ENCODE results near the gene ESRP2.

The ESRP2 gene

DNA sequence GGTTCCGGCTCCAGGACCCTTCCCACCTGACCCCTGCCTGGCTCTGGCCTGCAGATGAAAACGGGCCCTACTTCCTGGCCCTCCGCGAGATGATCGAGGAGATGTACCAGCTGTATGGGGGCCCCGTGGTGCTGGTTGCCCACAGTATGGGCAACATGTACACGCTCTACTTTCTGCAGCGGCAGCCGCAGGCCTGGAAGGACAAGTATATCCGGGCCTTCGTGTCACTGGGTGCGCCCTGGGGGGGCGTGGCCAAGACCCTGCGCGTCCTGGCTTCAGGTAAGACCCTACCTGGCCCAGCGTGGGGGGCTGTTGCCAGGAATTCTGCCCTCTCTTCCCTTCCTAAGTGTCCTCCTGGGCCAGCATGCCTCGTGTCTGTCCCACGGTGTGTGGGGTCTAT is 19.8 kb upstream of the ESRP2 start:
- TF ChIP-seq TAF1 (IDR thresholded peaks at IDR 0.05; ENCODE audit: borderline replicate concordance, insufficient read depth, low read length) (no peak), FOXP2 (optimal IDR thresholded peaks at IDR 0.05; ENCODE audit: borderline replicate concordance, extremely low read depth, extremely low read length, insufficient read depth) (no peak), SIN3A (IDR thresholded peaks at IDR 0.05; ENCODE audit: borderline replicate concordance, insufficient read depth, low read length) (no peak), POLR2AphosphoS5 (IDR thresholded peaks at IDR 0.05; ENCODE audit: low read depth, low read length) (no peak)
- TF ChIP-seq, protein P1, sequence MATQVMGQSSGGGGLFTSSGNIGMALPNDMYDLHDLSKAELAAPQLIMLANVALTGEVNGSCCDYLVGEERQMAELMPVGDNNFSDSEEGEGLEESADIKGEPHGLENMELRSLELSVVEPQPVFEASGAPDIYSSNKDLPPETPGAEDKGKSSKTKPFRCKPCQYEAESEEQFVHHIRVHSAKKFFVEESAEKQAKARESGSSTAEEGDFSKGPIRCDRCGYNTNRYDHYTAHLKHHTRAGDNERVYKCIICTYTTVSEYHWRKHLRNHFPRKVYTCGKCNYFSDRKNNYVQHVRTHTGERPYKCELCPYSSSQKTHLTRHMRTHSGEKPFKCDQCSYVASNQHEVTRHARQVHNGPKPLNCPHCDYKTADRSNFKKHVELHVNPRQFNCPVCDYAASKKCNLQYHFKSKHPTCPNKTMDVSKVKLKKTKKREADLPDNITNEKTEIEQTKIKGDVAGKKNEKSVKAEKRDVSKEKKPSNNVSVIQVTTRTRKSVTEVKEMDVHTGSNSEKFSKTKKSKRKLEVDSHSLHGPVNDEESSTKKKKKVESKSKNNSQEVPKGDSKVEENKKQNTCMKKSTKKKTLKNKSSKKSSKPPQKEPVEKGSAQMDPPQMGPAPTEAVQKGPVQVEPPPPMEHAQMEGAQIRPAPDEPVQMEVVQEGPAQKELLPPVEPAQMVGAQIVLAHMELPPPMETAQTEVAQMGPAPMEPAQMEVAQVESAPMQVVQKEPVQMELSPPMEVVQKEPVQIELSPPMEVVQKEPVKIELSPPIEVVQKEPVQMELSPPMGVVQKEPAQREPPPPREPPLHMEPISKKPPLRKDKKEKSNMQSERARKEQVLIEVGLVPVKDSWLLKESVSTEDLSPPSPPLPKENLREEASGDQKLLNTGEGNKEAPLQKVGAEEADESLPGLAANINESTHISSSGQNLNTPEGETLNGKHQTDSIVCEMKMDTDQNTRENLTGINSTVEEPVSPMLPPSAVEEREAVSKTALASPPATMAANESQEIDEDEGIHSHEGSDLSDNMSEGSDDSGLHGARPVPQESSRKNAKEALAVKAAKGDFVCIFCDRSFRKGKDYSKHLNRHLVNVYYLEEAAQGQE (IDR thresholded peaks at IDR 0.05; ENCODE audit: insufficient read depth in 1 of 2, low read depth in 2 of 2, low read length in 2 of 2), result no peak

DNA sequence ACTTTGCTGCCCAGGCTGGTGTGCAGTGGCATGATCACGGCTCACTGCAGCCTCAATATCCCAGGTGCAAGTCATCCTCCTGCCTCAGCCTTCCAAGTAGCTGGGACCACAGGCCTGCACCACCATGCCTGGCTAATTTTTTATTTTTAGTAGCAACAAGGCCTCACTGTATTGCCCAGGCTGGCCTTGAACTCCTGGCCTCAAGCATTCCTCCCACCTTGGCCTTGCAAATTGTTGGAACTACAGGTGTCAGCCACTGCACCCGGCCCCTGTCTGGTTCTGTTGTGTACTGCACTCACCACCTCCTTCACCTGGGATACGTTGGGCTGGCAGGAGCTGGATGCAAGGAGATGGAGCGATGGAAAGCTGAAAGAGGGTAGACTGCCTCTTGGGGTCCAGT is 17.8 kb upstream of the ESRP2 start:
- no peak for TF ChIP-seq FOXP2 (optimal IDR thresholded peaks at IDR 0.05; ENCODE audit: borderline replicate concordance, extremely low read depth, extremely low read length, insufficient read depth)
- TF ChIP-seq TAF1 (IDR thresholded peaks at IDR 0.05; ENCODE audit: borderline replicate concordance, insufficient read depth, low read length), result no peak
- TF ChIP-seq, protein P1 (IDR thresholded peaks at IDR 0.05; ENCODE audit: insufficient read depth in 1 of 2, low read depth in 2 of 2, low read length in 2 of 2), result no peak
- TF ChIP-seq POLR2AphosphoS5 (IDR thresholded peaks at IDR 0.05; ENCODE audit: low read depth, low read length), result no peak
- TF ChIP-seq SIN3A (IDR thresholded peaks at IDR 0.05; ENCODE audit: borderline replicate concordance, insufficient read depth, low read length), result no peak

DNA sequence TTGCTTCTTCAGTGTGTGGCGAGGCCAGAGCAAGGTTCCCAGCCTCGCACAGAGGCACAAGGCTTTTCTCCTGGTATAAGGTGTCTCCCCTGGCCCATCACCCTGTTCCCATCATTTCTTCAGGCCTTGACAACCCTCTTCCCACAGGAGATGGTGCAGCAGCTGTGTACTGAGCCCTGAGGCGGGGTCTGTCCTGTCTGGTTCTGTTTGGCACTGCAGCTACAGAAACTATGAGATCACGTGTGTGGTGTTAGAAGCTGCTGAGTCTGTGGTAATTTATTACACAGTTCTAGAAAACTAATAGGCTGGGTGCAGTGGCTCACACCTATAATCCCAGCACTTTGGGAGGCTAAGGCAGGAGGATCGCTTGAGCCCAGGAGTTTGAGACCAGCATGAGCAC is 16.5 kb upstream of the ESRP2 start:
- TF ChIP-seq FOXP2 (optimal IDR thresholded peaks at IDR 0.05; ENCODE audit: borderline replicate concordance, extremely low read depth, extremely low read length, insufficient read depth), result no peak
- TF ChIP-seq SIN3A (IDR thresholded peaks at IDR 0.05; ENCODE audit: borderline replicate concordance, insufficient read depth, low read length), result no peak
- TF ChIP-seq TAF1 (IDR thresholded peaks at IDR 0.05; ENCODE audit: borderline replicate concordance, insufficient read depth, low read length), result no peak
- TF ChIP-seq, protein P1 (IDR thresholded peaks at IDR 0.05; ENCODE audit: insufficient read depth in 1 of 2, low read depth in 2 of 2, low read length in 2 of 2), result no peak
- TF ChIP-seq POLR2AphosphoS5 (IDR thresholded peaks at IDR 0.05; ENCODE audit: low read depth, low read length), result no peak

DNA sequence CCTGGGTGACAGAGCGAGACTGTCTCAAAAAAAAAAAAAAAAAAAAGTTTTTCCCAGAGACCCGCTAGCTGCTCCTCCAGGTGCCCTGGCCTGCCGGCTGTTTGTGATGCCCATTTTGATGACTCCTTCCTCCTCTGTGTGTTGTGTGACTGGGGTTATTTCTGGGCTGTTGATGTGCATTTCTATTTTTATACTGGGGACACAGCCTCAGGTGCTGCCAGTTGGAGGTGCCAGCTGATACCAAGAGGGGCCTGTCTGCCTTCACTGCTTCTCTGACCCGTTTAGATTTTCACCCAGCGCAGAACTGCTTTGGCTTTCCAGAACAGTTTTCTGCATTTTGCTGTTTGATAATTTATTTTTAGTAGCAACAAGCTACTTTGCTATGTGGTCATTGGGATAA is 15.9 kb upstream of the ESRP2 start:
- TF ChIP-seq POLR2AphosphoS5 (IDR thresholded peaks at IDR 0.05; ENCODE audit: low read depth, low read length) (no peak), SIN3A (IDR thresholded peaks at IDR 0.05; ENCODE audit: borderline replicate concordance, insufficient read depth, low read length) (no peak), TAF1 (IDR thresholded peaks at IDR 0.05; ENCODE audit: borderline replicate concordance, insufficient read depth, low read length) (no peak), FOXP2 (optimal IDR thresholded peaks at IDR 0.05; ENCODE audit: borderline replicate concordance, extremely low read depth, extremely low read length, insufficient read depth) (no peak)
- TF ChIP-seq, protein P1 (IDR thresholded peaks at IDR 0.05; ENCODE audit: insufficient read depth in 1 of 2, low read depth in 2 of 2, low read length in 2 of 2), result no peak

DNA sequence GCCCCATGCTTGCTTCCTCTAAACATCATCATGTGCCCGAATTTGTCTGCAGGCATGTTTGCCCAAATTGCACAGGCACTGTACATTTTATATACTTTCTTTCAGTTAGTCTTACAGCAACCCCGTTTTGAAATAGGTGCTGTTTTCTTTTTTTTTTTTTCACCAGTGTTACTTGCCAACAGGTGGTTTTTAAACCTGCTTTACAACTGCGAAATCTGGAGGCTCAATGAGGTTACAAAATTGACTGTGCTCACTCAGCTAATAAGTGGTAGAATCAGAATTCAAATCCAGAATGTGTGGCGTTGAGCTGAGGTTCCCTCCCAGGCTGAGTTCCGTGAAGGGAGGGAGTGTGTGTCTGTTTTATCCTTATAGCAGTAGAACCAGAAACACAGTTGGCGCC is 15.0 kb upstream of the ESRP2 start:
- TF ChIP-seq, protein P1 (IDR thresholded peaks at IDR 0.05; ENCODE audit: insufficient read depth in 1 of 2, low read depth in 2 of 2, low read length in 2 of 2), result no peak
- TF ChIP-seq POLR2AphosphoS5 (IDR thresholded peaks at IDR 0.05; ENCODE audit: low read depth, low read length) (no peak), TAF1 (IDR thresholded peaks at IDR 0.05; ENCODE audit: borderline replicate concordance, insufficient read depth, low read length) (no peak), FOXP2 (optimal IDR thresholded peaks at IDR 0.05; ENCODE audit: borderline replicate concordance, extremely low read depth, extremely low read length, insufficient read depth) (no peak), SIN3A (IDR thresholded peaks at IDR 0.05; ENCODE audit: borderline replicate concordance, insufficient read depth, low read length) (no peak)

All from PFSK-1 (cell line).